Stimulated activated naive CD8-positive, alpha-beta T cell treated with anti-CD3 and anti-CD28 coated beads, Interleukin-15, amount 100 ng/mL, for 72 hours (primary cell): ENCODE measurements around the gene C17orf113.
"Not testable (repeated sequence)": the region's sequence is repeated elsewhere in the genome, so short reads cannot be mapped to it uniquely, and the experiment has no call there.

Experiments
- ATAC-seq: fragments of 150-1000 bp; cut with Tn5 transposase; 2 replicates; pipeline ENCODE4 v1.10.0; 2021; ENCODE audit warnings: mild to moderate bottlenecking, moderate library complexity
- DNase-seq, 2 donors: peaks; one replicate each; pipeline ENCODE4 v3.0.0; 2021 to 2022
- H3K27ac Mint-ChIP-seq, 2 donors: one replicate each; pipeline ENCODE4 v1.8.0; 2022; ENCODE audit warnings: mild to moderate bottlenecking in 2 of 2, mixed read lengths in 2 of 2, moderate library complexity in 2 of 2
- H3K27me3 Mint-ChIP-seq: one replicate; pipeline ENCODE4 v1.8.0; 2022; ENCODE audit warnings: mixed read lengths
- H3K4me1 Mint-ChIP-seq: one replicate; pipeline ENCODE4 v1.8.0; 2022; ENCODE audit warnings: mild to moderate bottlenecking, mixed read lengths
- H3K4me3 Mint-ChIP-seq, 2 donors: one replicate each; pipeline ENCODE4 v1.8.0; 2022; ENCODE audit warnings: mild to moderate bottlenecking in 2 of 2, mixed read lengths in 2 of 2, moderate library complexity in 1 of 2
- H3K9me3 Mint-ChIP-seq, 2 donors: one replicate each; pipeline ENCODE4 v1.8.0; 2022; ENCODE audit warnings: mixed read lengths in 2 of 2

C17orf113 gene

GRCh38 chr17:42017866-42018200 is 32.6 kb downstream of the C17orf113 start:
- H3K4me1 Mint-ChIP-seq = peaks cover 68% of the 10 kb centered on the region
- peaks cover 4 to 11% of the 10 kb centered on the region in 2 donors for H3K9me3 Mint-ChIP-seq
- ATAC-seq (peak; percentile 44), DNase-seq (no peak)
- peak overlapping the region; percentile 77 to 94 for H3K27ac Mint-ChIP-seq
- peak overlapping the region; percentile 96 to 99 for H3K4me3 Mint-ChIP-seq
- no peaks in the 10 kb centered on the region for H3K27me3 Mint-ChIP-seq

- Mint-ChIP-seq H3K27ac (peak within 1 kb of the TSS; percentile 99 to 100), H3K4me3 (peak within 1 kb of the TSS; percentile 96 to 99), H3K9me3 (peaks cover 4 to 11% of the 10 kb centered on the region in 2 donors), H3K27me3 (no peaks in the 10 kb centered on the region), H3K4me1 (peaks cover 69% of the 10 kb centered on the region)
- peak; percentile 95 for ATAC-seq
- DNase-seq = peak; percentile 87 to 93
Observed at GRCh38 chr17:42016941-42017865, 33.2 kb downstream of the C17orf113 start, which contains the start of gene DNAJC7. Gene DNAJC7, minus strand, starts transcription at chr17:42017439. Its CDS starts 23 bp downstream, at chr17:42017416.

- Mint-ChIP-seq H3K9me3 (peaks cover 4 to 11% of the 10 kb centered on the region in 2 donors), H3K4me3 (peak overlapping the region; percentile 96 to 99), H3K27me3 (no peaks in the 10 kb centered on the region), H3K27ac (peak overlapping the region; percentile 99 to 100), H3K4me1 (peaks cover 72% of the 10 kb centered on the region)
- DNase-seq (no peak), ATAC-seq (no peak)
Observed at GRCh38 chr17:42016411-42016831, 34.0 kb downstream of the C17orf113 start.

GRCh38 chr17:42013740-42014139 is 36.7 kb downstream of the C17orf113 start:
- H3K4me1 Mint-ChIP-seq = peaks cover 69% of the 10 kb centered on the region
- DNase-seq, H3K4me3 Mint-ChIP-seq, H3K27ac Mint-ChIP-seq, H3K9me3 Mint-ChIP-seq, ATAC-seq, H3K27me3 Mint-ChIP-seq: not testable (repeated sequence)

- H3K9me3 Mint-ChIP-seq, H3K27me3 Mint-ChIP-seq, H3K4me3 Mint-ChIP-seq, DNase-seq, ATAC-seq: not testable (repeated sequence)
- Mint-ChIP-seq H3K27ac (peak overlapping the region in 1 of 2 donors; percentile 42), H3K4me1 (peaks cover 59% of the 10 kb centered on the region)
Observed at GRCh38 chr17:42012363-42012762, 38.0 kb downstream of the C17orf113 start.

GRCh38 chr17:42010898-42011516 is 39.4 kb downstream of the C17orf113 start:
- Mint-ChIP-seq H3K4me3 (no peak overlapping the region), H3K4me1 (peaks cover 55% of the 10 kb centered on the region), H3K9me3 (no peaks in the 10 kb centered on the region), H3K27me3 (no peaks in the 10 kb centered on the region), H3K27ac (no peak overlapping the region)
- ATAC-seq (no peak), DNase-seq (no peak)

- H3K9me3 Mint-ChIP-seq, H3K27ac Mint-ChIP-seq, DNase-seq, H3K27me3 Mint-ChIP-seq, H3K4me3 Mint-ChIP-seq, ATAC-seq: not testable (repeated sequence)
- peaks cover 52% of the 10 kb centered on the region for H3K4me1 Mint-ChIP-seq
Observed at GRCh38 chr17:42010266-42010680, 40.1 kb downstream of the C17orf113 start.

- H3K4me3 Mint-ChIP-seq = no peak overlapping the region
- no peak for ATAC-seq
- peak overlapping the region in 1 of 2 donors; percentile 74 for H3K27ac Mint-ChIP-seq
- H3K4me1 Mint-ChIP-seq = peaks cover 50% of the 10 kb centered on the region
- DNase-seq = no peak
- H3K27me3 Mint-ChIP-seq = no peaks in the 10 kb centered on the region
- H3K9me3 Mint-ChIP-seq = no peaks in the 10 kb centered on the region
Observed at GRCh38 chr17:42009170-42009569, 41.2 kb downstream of the C17orf113 start.

- H3K4me3 Mint-ChIP-seq = no peak overlapping the region
- DNase-seq (no peak), ATAC-seq (no peak)
- H3K4me1 Mint-ChIP-seq = peaks cover 35% of the 10 kb centered on the region
- no peak overlapping the region for H3K27ac Mint-ChIP-seq
- no peaks in the 10 kb centered on the region for H3K9me3 Mint-ChIP-seq
- no peaks in the 10 kb centered on the region for H3K27me3 Mint-ChIP-seq
Observed at GRCh38 chr17:42005166-42005565, 45.2 kb downstream of the C17orf113 start.

GRCh38 chr17:42002792-42003301 is 47.6 kb downstream of the C17orf113 start:
- no peaks in the 10 kb centered on the region for H3K27me3 Mint-ChIP-seq
- no peak overlapping the region for H3K27ac Mint-ChIP-seq
- ATAC-seq (no peak), DNase-seq (no peak)
- peaks cover 26% of the 10 kb centered on the region for H3K4me1 Mint-ChIP-seq
- no peak overlapping the region for H3K4me3 Mint-ChIP-seq
- H3K9me3 Mint-ChIP-seq = no peaks in the 10 kb centered on the region

GRCh38 chr17:42002175-42002791 is 48.1 kb downstream of the C17orf113 start:
- Mint-ChIP-seq H3K27me3 (no peaks in the 10 kb centered on the region), H3K4me3 (no peak overlapping the region), H3K27ac (no peak overlapping the region), H3K9me3 (no peaks in the 10 kb centered on the region), H3K4me1 (peaks cover 27% of the 10 kb centered on the region)
- ATAC-seq (no peak), DNase-seq (no peak)

GRCh38 chr17:42001729-42002128 is 48.7 kb downstream of the C17orf113 start:
- no peak for DNase-seq
- peak overlapping the region in 1 of 2 donors; percentile 63 for H3K27ac Mint-ChIP-seq
- no peak for ATAC-seq
- no peaks in the 10 kb centered on the region for H3K27me3 Mint-ChIP-seq
- H3K4me3 Mint-ChIP-seq = no peak overlapping the region
- H3K4me1 Mint-ChIP-seq = peaks cover 32% of the 10 kb centered on the region
- no peaks in the 10 kb centered on the region for H3K9me3 Mint-ChIP-seq

GRCh38 chr17:42000413-42001133 is 49.8 kb downstream of the C17orf113 start:
- Mint-ChIP-seq H3K4me1 (peaks cover 39% of the 10 kb centered on the region), H3K27ac (no peak overlapping the region), H3K4me3 (no peak overlapping the region), H3K27me3 (no peaks in the 10 kb centered on the region), H3K9me3 (no peaks in the 10 kb centered on the region)
- ATAC-seq (no peak), DNase-seq (no peak)

GRCh38 chr17:41998497-41998896 is 51.9 kb downstream of the C17orf113 start:
- Mint-ChIP-seq H3K27ac (no peak overlapping the region), H3K4me3 (no peak overlapping the region), H3K27me3 (no peaks in the 10 kb centered on the region), H3K4me1 (peaks cover 32% of the 10 kb centered on the region), H3K9me3 (no peaks in the 10 kb centered on the region)
- no peak for DNase-seq
- no peak for ATAC-seq

GRCh38 chr17:41996855-41997164 is 53.6 kb downstream of the C17orf113 start:
- H3K4me1 Mint-ChIP-seq = peaks cover 21% of the 10 kb centered on the region
- H3K27ac Mint-ChIP-seq = peak overlapping the region in 1 of 2 donors; percentile 48
- H3K4me3 Mint-ChIP-seq = no peak overlapping the region
- no peaks in the 10 kb centered on the region for H3K9me3 Mint-ChIP-seq
- DNase-seq = no peak
- no peaks in the 10 kb centered on the region for H3K27me3 Mint-ChIP-seq
- no peak for ATAC-seq
